Testis (tissue), 3 donors: ENCODE measurements around the gene IGSF8. TPM values are rescaled to one million over a fixed set of nuclear protein-coding genes. Genes with fewer than 3 reads are reported as not detected.

ENCODE experiments used
- DNase-seq: peaks from one replicate; pipeline ENCODE4 v3.0.0-alpha.2; 2019
- H3K27ac ChIP-seq, 2 donors: fragments of 200-600 bp; sonication (generic); one replicate each; pipeline ENCODE4 v1.5.1; 2019
- H3K27me3 ChIP-seq: fragments of 200-600 bp; sonication (generic); one replicate; pipeline ENCODE4 v1.5.1; 2019
- H3K36me3 ChIP-seq: fragments of 200-600 bp; sonication (generic); one replicate; pipeline ENCODE4 v1.5.1; 2017; ENCODE audit warnings: low read depth; ENCODE audit errors: missing control alignments
- H3K4me1 ChIP-seq: fragments of 200-600 bp; sonication (generic); one replicate; pipeline ENCODE4 v1.5.1; 2019
- H3K4me3 ChIP-seq, 2 donors: fragments of 200-600 bp; sonication (generic); one replicate each; pipeline ENCODE4 v1.5.1; 2017 to 2019
- H3K9me3 ChIP-seq: fragments of 200-600 bp; sonication (generic); one replicate; pipeline ENCODE4 v1.5.1; 2017
- POLR2A ChIP-seq: fragments of 450-650 bp; IDR thresholded peaks from one replicate; pipeline ENCODE4 v1.6.1; 2017; ENCODE audit warnings: antibody characterized with exemption, mild to moderate bottlenecking, moderate library complexity
- WGBS, 2 donors: methylation state at CpG; one replicate each; pipeline ENCODE4 v1.1.5; 2018; 5-methylcytosine and 5-hydroxymethylcytosine counted together
- intact Hi-C: fragments of 100-400 bp; cut with DNase I; formaldehyde crosslinking; loops from one replicate; pipeline ENCODE4 v1.15.1; 2023; ENCODE audit warnings: low total_unique reads
- polyA plus RNA-seq: library from polyadenylated mRNA; stranded (reverse); fragments of 350-450 nt; fragmentation: Illumina TruSeq; extraction: RNeasy Lipid Tissue Mini Kit (QIAGEN cat#74804); gene quantifications from one replicate; pipeline ENCODE4 v1.2.3, GENCODE V29; 2014; ENCODE audit warnings: low read depth, low replicate concordance; ENCODE audit not compliant: insufficient read depth
- total RNA-seq, 2 donors: library from RNA; depleted of rRNA; stranded (reverse); fragments of >200 nt; gene quantifications; one replicate each; pipeline ENCODE4 v1.2.3, GENCODE V29; 2016
- TF ChIP-seq, protein P1 (sequence below), 3 experiments: fragments of 450-650 bp in 2 of 3; fragments of 200-600 bp in 1 of 3; sonication (generic) in 1 of 3; IDR thresholded peaks; one replicate each; pipeline ENCODE4 v1.5.1; 2016 to 2019; ENCODE audit warnings: antibody characterized with exemption in 3 of 3, mild to moderate bottlenecking in 2 of 3, moderate library complexity in 1 of 3

IGSF8 gene
- total and polyA plus RNA-seq, 3 donors from 2014 or later: 79.8 to 119 (median 104) TPM

- 44 to 48% methylated on average over 6 of the region's 6 CpGs for WGBS, 2 donors
- Histone ChIP-seq H3K4me1 (peaks cover 37% of the 10 kb centered on the region), H3K4me3 (no peak overlapping the region), H3K36me3 (no peaks in the 10 kb centered on the region), H3K27me3 (no peaks in the 10 kb centered on the region), H3K9me3 (no peaks in the 10 kb centered on the region), H3K27ac (no peak overlapping the region)
- intact Hi-C loops: loop anchor here (10.0 kb wide), 1 partner anchor 86 kb away; the partner anchor contains the start of gene CASQ1
- TF ChIP-seq, protein P1, sequence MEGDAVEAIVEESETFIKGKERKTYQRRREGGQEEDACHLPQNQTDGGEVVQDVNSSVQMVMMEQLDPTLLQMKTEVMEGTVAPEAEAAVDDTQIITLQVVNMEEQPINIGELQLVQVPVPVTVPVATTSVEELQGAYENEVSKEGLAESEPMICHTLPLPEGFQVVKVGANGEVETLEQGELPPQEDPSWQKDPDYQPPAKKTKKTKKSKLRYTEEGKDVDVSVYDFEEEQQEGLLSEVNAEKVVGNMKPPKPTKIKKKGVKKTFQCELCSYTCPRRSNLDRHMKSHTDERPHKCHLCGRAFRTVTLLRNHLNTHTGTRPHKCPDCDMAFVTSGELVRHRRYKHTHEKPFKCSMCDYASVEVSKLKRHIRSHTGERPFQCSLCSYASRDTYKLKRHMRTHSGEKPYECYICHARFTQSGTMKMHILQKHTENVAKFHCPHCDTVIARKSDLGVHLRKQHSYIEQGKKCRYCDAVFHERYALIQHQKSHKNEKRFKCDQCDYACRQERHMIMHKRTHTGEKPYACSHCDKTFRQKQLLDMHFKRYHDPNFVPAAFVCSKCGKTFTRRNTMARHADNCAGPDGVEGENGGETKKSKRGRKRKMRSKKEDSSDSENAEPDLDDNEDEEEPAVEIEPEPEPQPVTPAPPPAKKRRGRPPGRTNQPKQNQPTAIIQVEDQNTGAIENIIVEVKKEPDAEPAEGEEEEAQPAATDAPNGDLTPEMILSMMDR (IDR thresholded peaks at IDR 0.05): peak in 2 of 3 experiments; percentile 47 to 53
- no peak for TF ChIP-seq POLR2A
- DNase-seq: peak; percentile 59
These were observed 10.7 kb upstream of the IGSF8 start for GRCh38 chr1:160108888-160109662.

- Histone ChIP-seq H3K27me3 (no peaks in the 10 kb centered on the region), H3K9me3 (no peaks in the 10 kb centered on the region), H3K36me3 (no peaks in the 10 kb centered on the region), H3K4me1 (peaks cover 29% of the 10 kb centered on the region), H3K4me3 (no peak overlapping the region), H3K27ac (no peak overlapping the region)
- WGBS, 2 donors: 100% methylated on average over 1 of the region's 1 CpG
- DNase-seq: no peak
- TF ChIP-seq, protein P1 (IDR thresholded peaks at IDR 0.05): no peak
- no peak for TF ChIP-seq POLR2A
- intact Hi-C loops: loop anchor here (10.0 kb wide), 1 partner anchor 87 kb away; the partner anchor contains the start of gene CASQ1
These were observed 9.1 kb upstream of the IGSF8 start for GRCh38 chr1:160107512-160107911.

DNA sequence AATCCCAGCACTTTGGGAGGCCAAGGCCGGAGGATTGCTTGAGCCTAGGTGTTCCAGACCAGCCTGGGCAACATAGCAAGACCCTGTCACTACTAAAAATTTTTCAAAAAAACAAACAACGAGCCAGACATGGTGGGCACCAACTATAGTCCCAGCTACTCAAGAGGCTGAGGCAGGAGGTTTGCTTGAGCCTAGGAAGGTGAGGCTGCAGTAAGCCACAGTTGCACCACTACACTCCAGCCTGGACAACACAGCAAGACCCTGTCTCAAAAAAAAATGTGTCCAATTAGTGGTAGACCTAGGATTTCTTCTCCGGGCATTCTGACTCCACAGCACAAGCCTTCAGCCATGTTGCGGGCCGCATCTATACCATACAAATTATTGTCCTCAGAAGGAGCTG is 6.7 kb upstream of the IGSF8 start:
- H3K9me3 ChIP-seq: no peaks in the 10 kb centered on the region
- H3K27ac ChIP-seq: no peak overlapping the region
- intact Hi-C loops: loop anchor here (10.0 kb wide), 1 partner anchor 90 kb away; the partner anchor contains the start of gene CASQ1
- TF ChIP-seq, protein P1 (IDR thresholded peaks at IDR 0.05): no peak
- no peak for TF ChIP-seq POLR2A
- WGBS, 2 donors: 94 to 97% methylated on average over 5 of the region's 5 CpGs
- H3K27me3 ChIP-seq: no peaks in the 10 kb centered on the region
- no peak overlapping the region for H3K4me3 ChIP-seq
- peaks cover 35% of the 10 kb centered on the region for H3K4me1 ChIP-seq
- DNase-seq: no peak
- no peaks in the 10 kb centered on the region for H3K36me3 ChIP-seq

DNA sequence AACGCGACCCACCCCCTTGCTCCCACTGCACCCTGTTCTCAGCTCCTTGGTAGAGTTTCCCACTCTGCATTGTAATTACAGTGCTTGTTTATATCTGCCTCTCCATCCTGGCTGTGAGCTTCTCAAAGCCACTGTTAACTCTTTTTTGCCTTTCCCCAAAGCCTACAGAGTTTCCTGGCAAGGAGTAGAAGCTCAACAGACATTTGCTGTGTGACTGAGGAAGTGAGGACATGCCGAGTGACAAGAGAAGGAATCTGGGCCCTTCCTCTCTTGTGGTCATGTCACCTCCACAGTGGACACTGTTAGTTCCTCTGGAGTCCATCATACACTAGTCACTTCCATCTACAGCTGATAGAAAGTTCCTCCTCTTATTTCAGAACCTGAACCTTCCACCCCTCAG is 6.1 kb upstream of the IGSF8 start:
- Histone ChIP-seq H3K27ac (peak overlapping the region in 1 of 2 donors; percentile 47), H3K4me1 (peaks cover 32% of the 10 kb centered on the region), H3K36me3 (no peaks in the 10 kb centered on the region), H3K9me3 (no peaks in the 10 kb centered on the region), H3K4me3 (no peak overlapping the region), H3K27me3 (no peaks in the 10 kb centered on the region)
- intact Hi-C loops: loop anchor here (5.0 to 10.0 kb wide), 2 partner anchors 90 to 148 kb away; partner anchors contain the start of gene CASQ1
- DNase-seq: no peak
- 53 to 57% methylated on average over 3 of the region's 3 CpGs for WGBS, 2 donors
- TF ChIP-seq, protein P1 (IDR thresholded peaks at IDR 0.05): no peak
- TF ChIP-seq POLR2A: no peak
